HG03196 (cell line): ENCODE data around the gene UBXN1.

Source experiments
- ATAC-seq: cut with Tn5 transposase; IDR thresholded peaks from one replicate; pipeline ENCODE4 v1.9.1; 2021; ENCODE audit not compliant: unreplicated experiment

Gene UBXN1, protein sequence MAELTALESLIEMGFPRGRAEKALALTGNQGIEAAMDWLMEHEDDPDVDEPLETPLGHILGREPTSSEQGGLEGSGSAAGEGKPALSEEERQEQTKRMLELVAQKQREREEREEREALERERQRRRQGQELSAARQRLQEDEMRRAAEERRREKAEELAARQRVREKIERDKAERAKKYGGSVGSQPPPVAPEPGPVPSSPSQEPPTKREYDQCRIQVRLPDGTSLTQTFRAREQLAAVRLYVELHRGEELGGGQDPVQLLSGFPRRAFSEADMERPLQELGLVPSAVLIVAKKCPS

DNA sequence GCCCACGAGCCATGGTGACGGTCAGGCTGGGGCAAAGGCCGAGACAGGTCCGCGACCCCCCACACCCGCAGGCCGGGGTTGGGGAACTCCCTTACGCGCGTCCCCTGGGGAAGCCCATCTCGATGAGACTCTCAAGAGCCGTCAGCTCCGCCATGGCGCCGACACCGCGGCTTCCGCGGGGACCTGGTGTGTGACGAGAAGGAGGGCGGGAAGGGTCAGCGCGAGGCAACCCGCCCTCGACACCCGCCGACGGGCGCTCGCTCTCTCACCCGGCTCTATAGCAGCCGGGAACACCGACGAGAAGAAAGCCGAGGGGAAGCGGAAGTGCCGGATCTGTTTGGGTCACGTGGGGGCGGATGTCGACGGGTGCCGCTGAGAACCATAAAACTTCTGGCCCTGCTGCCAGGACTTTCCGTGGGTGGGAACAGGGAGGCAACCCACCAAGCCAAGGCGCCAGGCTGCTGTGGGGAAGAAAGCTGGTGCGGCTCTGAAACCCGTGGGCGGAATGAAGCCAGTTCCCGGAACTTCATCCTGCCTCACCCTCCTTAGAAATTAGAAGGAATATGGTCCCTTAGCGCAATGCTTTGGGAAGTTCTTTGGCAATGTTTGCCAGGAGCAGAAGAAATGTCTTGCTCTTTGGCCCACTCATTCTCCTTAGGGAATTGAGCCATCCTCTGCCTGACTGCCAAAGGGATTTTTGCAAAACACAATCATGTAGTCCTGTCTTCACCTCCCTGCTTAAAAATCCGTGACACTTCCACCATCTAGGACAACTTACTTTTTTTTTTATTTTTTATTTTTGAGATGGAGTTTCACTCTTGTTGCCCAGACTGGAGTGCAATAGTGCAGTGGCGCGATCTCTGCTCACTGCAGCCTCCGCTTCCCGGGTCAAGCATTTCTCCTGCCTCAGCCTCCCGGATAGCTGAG is at the start of gene UBXN1:
Gene UBXN1, minus strand, starts transcription at position 304 of the 927 bp plus-strand sequence. Its CDS starts 150 bp downstream, at position 154.
- peak; percentile 72 for ATAC-seq

DNA sequence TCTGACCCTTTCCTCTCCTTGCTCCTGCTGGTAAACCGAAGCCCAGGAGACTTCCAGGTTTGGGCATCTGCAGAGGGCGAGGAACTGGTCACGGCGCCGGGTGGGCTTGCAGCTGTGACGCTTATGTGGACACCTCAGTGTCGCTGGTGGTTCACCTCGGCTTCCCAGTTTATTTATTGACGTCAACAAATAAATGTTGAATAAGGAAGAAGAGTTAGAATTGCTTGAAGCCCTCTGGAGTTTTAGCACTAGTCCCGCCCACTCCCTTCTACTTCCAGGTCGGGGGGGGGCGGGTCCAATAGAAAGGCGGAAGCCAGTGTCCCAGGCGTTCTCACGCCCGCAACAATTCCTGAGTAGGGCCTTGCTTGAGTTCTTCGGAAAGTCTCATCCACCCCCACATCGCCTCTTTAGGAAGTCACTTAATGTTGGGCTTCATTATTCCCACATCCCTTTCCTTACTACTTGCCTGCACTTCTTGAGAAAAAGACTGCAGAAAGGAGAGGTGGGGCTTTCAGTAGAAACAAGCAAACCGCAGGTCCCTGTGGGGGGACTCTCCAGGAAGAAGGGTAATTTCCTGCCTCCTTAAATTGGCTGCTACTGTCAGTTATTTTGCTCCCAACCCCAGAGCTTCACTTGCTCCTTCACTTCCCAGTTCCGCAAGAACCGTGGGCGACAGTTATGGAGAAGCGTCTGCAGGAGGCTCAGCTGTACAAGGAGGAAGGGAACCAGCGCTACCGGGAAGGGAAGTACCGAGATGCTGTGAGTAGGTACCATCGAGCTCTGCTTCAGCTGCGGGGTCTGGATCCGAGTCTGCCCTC is 49.5 kb upstream of the UBXN1 start, which contains the start of gene TTC9C:
Gene TTC9C, plus strand, starts transcription at position 316 of the 818 bp plus-strand sequence. Its CDS starts 363 bp downstream, at position 679.
- peak; percentile 21 for ATAC-seq

DNA sequence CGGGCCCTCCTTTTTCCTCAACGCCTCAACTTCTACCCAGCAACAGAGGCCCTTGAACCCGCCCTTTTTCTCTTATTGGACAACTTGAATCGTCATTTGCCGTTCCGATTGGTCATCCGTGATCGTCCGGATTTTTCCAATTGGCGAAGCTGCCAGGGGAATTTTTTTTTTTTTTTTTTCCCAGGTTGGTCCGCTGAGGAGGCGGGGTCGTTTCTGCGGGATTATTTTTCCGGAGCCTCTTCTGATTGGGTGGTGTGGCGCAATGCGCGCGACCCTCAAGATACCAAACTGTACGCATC is 48.9 kb upstream of the UBXN1 start:
- ATAC-seq, result peak; percentile 43

DNA sequence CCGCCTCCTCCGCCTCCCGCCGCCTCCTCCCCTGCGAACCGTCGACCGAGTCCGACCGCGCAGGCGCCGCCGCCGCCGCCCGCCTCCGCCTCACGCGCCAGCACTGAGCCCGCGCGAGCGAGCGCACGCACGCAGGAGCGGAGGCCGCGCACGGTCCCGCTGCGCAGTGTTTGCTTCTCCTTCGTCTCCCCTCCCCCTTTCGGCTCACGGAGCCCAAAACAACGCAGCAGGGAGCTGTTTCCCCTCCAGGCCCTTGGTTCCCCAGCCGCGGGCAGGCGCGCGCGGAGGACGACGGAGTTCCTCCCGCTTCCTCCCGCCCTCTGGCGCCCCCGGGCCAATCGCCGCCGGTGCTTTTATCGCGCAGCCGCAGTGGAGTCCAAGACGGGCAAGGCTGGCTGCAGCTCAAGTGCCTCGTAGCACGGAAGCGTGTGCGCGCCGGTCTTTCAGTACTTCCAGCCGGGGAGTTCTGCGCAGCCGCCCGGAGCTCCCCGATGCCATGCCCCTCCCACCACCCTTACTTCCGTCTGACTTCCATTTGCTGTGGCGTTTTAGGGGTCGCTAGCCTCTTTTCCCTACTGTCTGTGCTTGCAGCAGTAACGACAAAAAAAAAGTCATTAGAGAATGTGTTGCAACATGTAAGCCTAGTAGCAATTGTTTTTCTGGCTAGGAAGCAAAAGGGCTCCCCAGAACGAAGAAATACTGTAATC is 48.4 kb upstream of the UBXN1 start, which contains the start of gene HNRNPUL2:
Gene HNRNPUL2, minus strand, starts transcription at position 293 of the 707 bp plus-strand sequence. CDS start 301 bp downstream, outside the sequence.
- ATAC-seq, result peak; percentile 67

DNA sequence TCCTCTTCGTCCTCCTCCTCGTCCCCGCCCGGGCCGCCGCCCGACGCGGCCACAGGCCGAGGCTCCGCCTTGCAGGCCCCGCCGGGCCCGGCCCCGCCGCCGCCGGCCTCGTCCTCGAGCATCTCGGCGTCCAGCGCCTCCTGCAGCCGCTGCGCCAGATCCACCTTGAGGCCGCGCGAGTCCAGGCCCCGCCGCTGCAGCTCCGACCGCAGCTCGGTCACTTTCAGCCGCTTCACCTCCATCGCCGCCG is 48.0 kb upstream of the UBXN1 start:
- ATAC-seq, result no peak

DNA sequence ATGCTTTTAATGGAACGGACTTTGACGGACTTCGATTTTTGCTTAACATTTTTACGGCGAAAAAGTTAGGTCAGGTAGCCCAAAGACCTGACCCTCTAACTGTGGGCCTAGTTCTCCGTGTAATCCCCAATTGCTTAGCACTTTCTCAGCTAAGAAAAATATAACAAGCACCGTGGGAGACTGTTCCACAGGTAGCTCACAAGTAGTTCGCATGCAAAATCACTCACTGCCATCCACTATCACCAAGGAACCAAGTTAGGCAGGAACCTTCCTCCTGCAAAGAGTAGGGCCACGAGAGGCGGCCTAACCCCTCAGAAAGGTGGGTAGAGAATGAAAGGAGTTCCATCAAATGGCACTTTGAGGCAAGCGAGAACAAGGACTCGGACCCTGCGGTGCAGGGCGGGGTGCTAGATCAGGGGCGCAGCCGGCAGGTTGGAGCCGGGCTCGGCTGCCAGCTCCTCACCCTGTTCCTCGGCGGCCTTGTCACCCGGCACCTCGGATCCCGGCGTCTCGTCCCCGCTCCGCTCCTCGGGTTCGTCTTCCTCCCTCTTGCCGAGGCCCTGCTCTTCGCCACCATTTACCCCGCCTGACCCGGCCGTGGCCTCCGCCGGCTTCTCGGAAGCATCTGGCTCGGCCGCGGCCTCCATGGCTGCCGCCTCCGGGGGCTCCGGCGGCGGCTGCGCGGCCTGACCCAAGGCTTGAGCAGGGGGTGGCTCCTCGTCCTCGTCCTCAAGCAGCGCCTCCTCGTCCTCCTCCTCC is 47.5 kb upstream of the UBXN1 start:
- peak; percentile 8 for ATAC-seq

DNA sequence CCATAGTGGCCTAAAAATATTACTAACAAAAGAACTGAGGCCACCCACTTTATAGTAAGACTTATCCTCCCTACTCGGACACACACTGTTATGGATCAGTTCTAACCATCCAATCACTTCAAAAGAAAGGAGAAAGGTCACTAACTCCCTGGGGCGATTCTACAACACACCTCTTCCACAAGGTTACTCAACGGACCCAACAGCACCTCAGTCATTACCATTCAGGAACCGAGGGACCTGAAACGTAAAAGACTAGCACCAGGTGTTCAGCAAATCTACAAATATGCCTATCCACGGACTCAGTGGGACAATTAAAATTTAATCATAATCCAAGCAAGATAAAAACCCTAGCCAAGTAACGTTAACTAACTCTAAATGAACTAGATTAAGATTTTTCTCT is 46.8 kb upstream of the UBXN1 start:
- ATAC-seq, result no peak

DNA sequence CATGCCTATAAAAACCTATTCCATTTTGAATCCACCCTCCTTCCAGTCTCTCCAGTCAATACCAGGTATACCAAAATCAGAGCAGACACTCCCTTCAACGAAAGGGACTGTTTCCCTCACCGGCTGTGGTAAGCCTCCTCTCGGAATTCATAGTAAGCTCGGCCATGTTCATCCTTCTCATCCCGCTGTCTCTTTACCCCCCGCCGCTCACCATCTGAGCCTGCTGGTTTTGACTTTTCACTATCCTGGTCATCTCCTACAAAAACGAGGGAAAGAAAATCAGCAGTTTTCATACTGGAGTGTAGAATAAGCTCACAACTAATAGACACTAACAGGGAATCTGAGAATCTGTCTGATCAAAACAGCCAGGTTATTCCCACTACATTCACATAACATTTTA is 45.3 kb upstream of the UBXN1 start:
- ATAC-seq, result no peak

DNA sequence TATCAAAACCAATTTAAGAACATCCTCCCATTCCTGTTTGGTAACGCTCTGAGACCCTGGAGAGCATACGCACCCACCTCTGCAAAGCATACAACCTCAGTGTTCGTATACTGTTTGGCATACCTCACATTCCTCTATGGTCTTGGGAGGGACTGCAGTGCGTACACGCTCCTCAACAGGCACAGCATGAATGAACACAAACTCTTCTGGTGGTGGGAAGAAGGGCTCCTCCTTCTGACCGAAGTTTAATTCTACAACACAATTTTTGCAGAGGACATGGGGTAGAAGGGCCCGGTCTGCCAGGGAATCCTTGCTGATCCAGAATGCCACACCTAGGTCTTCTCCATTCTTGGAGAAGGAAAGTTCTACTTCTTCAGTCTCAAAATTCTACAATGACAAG is 43.1 kb upstream of the UBXN1 start:
- ATAC-seq, result no peak

DNA sequence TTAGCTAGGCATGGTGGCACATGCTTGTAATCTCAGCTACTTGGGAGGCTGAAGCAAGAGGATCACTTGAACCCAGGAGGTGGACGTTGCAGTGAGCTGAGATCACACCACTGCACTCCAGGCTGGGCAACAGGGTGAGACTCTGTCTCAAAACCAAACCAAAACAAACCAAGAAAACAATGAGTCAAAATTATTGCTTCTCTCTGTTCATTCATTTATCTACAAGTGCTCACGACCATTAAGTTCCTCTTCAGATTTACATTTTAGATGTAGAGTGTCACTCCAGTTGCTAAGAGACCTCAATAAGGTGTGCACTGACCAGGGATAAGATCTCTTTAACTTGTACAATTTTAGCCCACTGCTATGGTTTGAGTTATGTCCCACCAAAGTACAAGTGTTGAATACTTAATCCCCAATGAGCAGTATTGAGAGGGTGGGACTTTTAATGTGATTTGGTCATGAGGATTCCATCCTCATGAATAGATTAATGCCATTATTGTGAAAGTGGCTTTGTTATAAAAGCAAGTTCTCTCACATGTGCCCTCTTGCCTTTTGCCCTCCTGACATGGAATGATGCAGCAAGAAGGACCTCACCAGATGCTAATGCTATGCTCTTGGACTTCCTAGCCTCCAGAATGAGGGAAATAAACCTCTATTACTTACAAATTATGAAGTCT is 40.6 kb upstream of the UBXN1 start:
- ATAC-seq, result no peak

DNA sequence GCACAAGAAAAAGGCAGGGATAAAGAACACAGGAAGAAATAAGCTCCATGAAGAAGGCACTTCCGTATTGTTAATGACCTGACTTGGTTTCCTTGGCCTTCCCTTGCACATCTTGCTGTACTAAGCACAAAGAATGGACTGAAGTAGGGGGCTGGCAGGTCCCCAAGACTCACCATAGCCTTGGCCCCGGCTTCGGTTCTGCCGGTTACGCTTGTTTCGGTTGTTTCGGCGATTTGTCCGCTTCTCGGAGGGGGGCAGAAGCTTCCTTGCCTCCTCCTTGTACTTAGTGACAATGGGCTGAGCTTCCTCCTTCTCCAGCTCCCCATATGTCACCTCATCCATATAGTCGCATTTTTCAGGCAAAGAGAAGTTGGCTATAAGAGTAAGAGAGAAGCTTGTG is 37.9 kb upstream of the UBXN1 start:
- ATAC-seq, result no peak

DNA sequence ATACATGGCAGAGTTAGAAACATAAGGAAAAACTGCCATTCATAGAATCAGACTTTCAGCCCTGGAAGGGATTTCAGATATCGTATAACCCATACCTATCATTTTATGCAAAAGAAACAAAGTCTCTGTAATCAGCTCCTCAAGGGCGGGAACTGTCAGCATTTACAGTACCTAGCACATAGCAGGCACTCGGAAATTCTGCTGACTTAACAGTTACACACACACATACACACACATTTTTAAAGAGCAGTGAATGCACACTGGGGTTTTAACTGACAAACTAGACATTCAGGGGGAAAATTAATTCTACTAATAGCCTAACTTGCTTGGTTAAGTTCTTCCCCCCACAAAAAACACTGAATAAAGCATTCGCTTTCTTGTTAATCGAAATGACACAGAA is 37.3 kb upstream of the UBXN1 start:
- ATAC-seq, result no peak

DNA sequence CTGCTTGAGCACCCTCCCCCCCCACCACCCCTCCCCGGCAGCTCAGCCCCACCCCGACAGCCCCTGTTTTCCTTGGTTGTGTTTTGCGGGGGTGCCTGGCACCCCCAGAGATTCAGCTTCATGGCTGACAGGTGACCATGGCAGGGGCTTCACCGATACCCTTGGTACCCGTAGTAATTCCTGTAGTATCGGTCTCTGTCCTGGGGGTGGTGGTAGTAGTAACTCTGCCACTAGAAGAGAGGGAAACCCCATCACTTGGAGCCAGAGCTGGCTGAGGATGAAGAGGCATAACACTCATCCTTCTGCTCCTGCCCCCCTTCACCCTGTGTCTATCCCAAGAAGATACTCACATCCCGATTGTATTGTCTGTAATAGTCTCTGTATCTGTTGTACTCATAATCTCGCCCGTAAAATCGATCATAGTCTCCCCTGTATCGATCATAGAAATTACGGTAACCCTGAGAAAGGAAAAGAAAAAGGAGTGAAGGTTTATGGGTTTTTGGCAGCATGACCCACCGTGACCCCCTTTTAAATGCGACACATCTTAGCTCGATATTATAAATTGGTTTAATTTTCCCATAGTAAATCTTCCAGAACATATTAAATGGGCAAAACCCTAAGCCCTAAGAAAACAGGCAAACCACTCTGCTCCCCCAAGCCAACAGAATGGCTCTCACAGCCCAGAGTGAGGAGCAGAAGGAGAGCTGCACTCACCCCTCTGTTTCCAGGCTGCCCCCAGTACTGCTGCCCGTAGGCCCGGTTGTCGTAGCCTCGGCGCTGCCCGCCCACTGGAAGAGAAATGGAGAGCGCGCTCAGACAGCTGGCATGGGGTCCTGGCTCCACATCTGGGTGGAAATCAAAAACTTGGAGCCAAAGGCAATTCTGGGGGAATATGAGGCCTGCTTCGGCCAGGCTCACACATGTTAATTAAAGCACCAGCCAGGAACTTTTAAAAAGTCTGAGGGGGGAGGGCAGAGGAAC is 36.6 kb upstream of the UBXN1 start:
- no peak for ATAC-seq

DNA sequence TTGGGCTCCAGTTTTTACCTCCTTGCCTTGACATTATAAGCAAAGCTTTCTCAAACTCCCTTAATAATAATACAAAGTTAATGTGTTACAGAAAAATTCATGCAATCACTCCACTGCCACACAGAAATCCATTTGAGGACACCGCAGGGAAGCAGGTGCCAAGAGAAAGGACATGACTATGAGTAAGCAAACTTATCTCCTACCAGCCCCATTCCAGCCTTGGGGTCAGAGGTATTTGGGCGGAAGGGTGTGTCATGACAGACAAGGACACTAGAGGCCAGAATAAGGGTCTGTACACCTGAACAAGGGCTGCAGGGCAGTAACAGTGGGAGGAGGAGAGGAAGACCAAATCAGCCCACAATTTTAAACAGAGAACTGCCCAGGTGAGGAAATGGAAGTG is 34.5 kb upstream of the UBXN1 start:
- ATAC-seq, result no peak

DNA sequence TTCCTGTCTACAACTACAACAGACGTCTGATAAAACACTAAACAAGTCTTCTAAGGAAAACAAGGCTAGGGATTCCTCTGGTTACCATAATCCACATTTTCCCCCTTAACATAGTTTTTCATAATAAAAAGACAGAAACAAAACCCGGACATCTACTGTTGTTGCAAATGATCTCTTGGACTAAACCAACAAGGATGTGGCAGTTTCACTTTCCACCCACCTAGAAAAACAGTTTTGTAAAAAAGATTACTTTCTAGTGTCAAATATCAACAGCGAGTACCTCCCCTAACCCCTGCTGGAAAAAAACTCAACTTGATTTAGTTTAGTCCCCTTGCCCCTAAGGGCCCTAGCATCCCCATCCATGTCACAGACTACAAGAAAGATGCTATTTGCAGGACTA is 34.0 kb upstream of the UBXN1 start:
- ATAC-seq, result no peak

DNA sequence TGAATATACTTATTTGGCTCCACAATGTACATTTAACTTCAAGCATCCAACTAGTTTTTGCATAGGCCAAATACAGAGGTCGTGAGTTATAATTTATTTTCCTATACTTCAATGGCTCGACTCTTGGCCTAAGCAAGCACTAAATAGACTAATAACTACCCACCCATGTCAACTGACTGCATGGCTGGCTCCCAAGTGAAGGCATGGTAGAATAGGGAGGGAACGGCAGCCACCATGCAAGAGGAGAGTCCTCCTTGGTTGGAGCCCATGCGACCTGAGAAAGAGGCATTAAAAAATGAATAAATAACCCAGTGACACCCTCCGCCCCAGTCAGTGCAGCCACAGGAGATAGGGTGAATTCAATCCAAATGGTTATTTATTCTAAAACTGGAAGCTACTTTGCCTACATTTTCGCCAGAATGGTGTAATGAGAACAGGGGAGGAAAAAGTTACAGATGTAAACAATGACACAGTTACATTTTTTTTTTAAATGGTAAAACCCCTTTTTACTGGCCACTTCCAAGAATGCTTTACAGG is 33.5 kb upstream of the UBXN1 start:
- no peak for ATAC-seq

DNA sequence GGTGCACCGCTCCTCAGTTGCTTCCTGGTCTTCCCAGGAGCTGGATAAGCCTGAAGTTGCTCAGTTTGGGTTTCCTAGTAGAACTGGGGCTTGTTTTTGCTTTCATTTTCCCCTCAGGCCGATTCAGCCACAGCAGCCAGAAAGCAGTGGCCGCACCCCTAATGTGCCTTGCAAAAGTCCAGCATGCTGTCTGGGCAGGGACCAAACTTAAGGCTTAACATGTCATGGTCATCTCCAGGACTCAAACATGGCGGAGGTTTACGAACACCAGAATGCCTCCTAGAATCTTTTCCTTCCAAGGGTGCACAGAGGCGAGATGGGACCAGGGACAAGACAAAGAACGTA is 31.1 kb upstream of the UBXN1 start:
- ATAC-seq, result no peak

DNA sequence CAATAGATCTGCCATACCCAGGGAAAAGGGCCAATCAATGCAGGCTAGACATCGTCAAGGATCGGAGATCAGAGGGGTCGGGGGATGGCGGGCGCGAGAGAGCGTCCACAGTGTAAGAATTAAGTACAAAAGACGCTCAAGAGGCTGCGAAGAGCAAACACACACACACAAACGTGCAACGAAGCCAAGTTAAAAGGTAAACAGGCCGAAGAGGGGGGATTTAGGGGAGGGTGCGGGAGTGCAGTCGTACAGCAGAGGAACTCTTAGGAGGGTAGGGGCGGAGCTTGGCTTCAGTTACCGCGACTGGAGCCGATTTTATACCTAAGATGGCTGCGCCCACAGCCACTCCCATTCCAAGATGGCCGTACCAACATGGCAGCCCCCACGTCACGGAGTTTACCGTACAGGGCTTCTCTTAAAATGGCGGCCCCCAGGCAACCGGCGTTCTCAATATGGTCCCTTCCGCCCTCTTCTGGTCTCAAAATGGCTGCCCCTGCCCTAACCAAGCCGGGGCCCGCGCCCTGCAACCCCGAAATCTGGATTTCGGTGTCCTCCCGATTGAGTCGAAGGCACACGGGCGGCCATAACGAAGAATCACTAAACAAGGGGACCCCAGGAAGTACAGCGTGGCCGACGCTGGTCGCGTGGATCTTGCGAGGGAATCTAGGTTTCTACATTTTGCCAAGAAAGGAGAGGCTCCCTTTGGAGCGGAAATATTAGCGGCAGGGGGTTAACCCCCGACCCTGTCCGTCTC is 30.6 kb upstream of the UBXN1 start:
- peak; percentile 62 for ATAC-seq
